ENCODE results near the gene MAST1. TPM values are rescaled to one million over a fixed set of nuclear protein-coding genes. Genes with fewer than 3 reads are reported as not detected.
"Not testable (repeated sequence)": the region's sequence is repeated elsewhere in the genome, so short reads cannot be mapped to it uniquely, and the experiment has no call there.

Gene MAST1
- total RNA-seq, 1 donor from 2014 or later: not detected

GRCh38 chr19:12794196-12794941, 43.9 kb upstream of the MAST1 start:
- intact Hi-C loops (cut with micrococcal nuclease): no loop called here
- Histone ChIP-seq H3K9me3 (replicated peaks) (no peaks in the 10 kb centered on the region), H3K4me3 (peak overlapping the region; percentile 76), H3K27ac (replicated peaks) (peak overlapping the region; percentile 96), H3K36me3 (peaks cover 26% of the 10 kb centered on the region), H3K27me3 (ENCODE audit: low read depth) (no peaks in the 10 kb centered on the region), H3K4me1 (peaks cover 56% of the 10 kb centered on the region)
- no peak for DNase-seq
- TF ChIP-seq CTCF (IDR thresholded peaks at IDR 0.05; ENCODE audit: borderline replicate concordance): no peak

- peaks cover 32% of the 10 kb centered on the region for H3K36me3 ChIP-seq
- H3K4me3 ChIP-seq: no peak overlapping the region
- no peak for DNase-seq
Measured at GRCh38 chr19:12794971-12795381, 43.3 kb upstream of the MAST1 start.

GRCh38 chr19:12796146-12797071, 41.9 kb upstream of the MAST1 start:
- Histone ChIP-seq H3K4me3 (peak overlapping the region; percentile 20), H3K27ac (replicated peaks) (peak overlapping the region; percentile 96), H3K9me3 (replicated peaks) (no peaks in the 10 kb centered on the region), H3K27me3 (ENCODE audit: low read depth) (no peaks in the 10 kb centered on the region), H3K36me3 (peaks cover 38% of the 10 kb centered on the region), H3K4me1 (peaks cover 60% of the 10 kb centered on the region)
- TF ChIP-seq CTCF (IDR thresholded peaks at IDR 0.05; ENCODE audit: borderline replicate concordance): peak; percentile 97
- intact Hi-C loops (cut with micrococcal nuclease): no loop called here
- peak; percentile 59 for DNase-seq

More at GRCh38 chr19:12794971-12795381, 43.3 kb upstream of the MAST1 start:
- H3K4me1 ChIP-seq: peaks cover 57% of the 10 kb centered on the region
- no peaks in the 10 kb centered on the region for H3K27me3 ChIP-seq (ENCODE audit: low read depth)
- H3K9me3 ChIP-seq (replicated peaks): no peaks in the 10 kb centered on the region
- intact Hi-C loops (cut with micrococcal nuclease): no loop called here
- TF ChIP-seq CTCF (IDR thresholded peaks at IDR 0.05; ENCODE audit: borderline replicate concordance): no peak
- H3K27ac ChIP-seq (replicated peaks): peak overlapping the region; percentile 96

- H3K9me3 ChIP-seq (replicated peaks): no peaks in the 10 kb centered on the region
- H3K27me3 ChIP-seq (ENCODE audit: low read depth): no peaks in the 10 kb centered on the region
- H3K4me1 ChIP-seq: peaks cover 60% of the 10 kb centered on the region
- H3K4me3 ChIP-seq: no peak overlapping the region
- no peak for TF ChIP-seq CTCF (IDR thresholded peaks at IDR 0.05; ENCODE audit: borderline replicate concordance)
- intact Hi-C loops (cut with micrococcal nuclease): no loop called here
- DNase-seq: no peak
- peaks cover 38% of the 10 kb centered on the region for H3K36me3 ChIP-seq
- peak overlapping the region; percentile 96 for H3K27ac ChIP-seq (replicated peaks)
Measured at GRCh38 chr19:12797141-12797587, 41.2 kb upstream of the MAST1 start.

- H3K27ac ChIP-seq (replicated peaks); H3K9me3 ChIP-seq (replicated peaks); intact Hi-C loops (cut with micrococcal nuclease); H3K27me3 ChIP-seq (ENCODE audit: low read depth); H3K4me3 ChIP-seq; DNase-seq: not testable (repeated sequence)
- peaks cover 38% of the 10 kb centered on the region for H3K36me3 ChIP-seq
- H3K4me1 ChIP-seq: peaks cover 60% of the 10 kb centered on the region
Measured at GRCh38 chr19:12797607-12798006, 40.7 kb upstream of the MAST1 start.

All from left ventricle myocardium inferior (tissue), 1 donor.